ENCODE data around the gene TMEM143. TPM values are rescaled to one million over a fixed set of nuclear protein-coding genes. Genes with fewer than 3 reads are reported as not detected.
A peak's percentile ranks its signal among the peaks of the same experiment; 100 is the strongest.

TMEM143 gene
- total and polyA plus RNA-seq, 2 of the 8 experiments (the other 6 are each of a cell fraction or from before 2014, with no cell fraction given) = 14.2 to 19.1 TPM

DNA sequence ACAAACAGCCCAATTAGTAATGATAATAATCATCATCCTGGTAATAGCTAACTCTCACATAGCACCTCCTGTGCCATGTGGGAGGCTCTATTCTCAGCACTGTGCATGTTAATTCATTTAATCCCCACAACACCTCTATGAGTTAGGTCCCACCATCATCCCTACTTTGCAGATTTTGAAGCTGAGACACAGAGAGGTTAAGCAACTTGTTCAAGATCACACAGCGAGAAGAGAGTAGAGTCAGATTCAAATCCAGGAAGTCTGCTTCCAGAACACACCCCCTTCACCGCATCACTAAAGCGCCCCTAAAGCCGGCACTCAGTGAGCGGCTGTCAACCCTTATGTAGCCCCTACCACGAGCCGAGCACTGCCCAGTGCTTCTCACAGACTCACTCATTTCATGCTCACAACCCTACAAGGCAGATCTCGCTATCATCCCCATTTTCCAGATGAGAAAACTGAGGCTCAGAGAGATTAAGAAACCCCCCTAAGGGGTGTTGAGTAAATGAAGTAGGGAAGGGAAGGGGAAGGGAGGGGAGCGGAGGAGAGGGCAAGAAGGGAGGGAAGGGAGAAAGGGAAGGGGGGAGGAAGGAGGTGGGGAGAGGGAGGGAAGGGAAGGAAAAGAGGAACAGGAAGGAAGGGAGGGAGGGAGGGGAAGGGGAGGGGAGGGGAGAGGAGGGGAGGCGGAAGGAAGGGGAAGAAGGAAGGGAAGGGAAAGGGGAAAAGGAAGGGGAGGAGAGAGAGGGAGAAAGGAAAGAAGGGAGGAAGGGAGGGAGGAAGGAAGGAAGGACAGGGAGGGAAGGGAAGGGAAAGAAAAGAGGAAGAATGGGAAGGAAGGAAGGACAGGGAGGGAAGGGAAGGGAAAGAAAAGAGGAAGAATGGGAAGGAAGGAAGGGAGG, 22.0 kb downstream of the TMEM143 start:
- H4K91ac ChIP-seq (replicated peaks; ENCODE audit: insufficient read length, low read length) = no peak overlapping the region
- H3K27me3 ChIP-seq (replicated peaks in 1 of 4; ENCODE audit: control insufficient read depth in 3 of 4, extremely low read depth in 1 of 4, insufficient read depth in 3 of 4, low read length in 3 of 4) = no peaks in the 10 kb centered on the region
- H2BK5ac ChIP-seq (ENCODE audit: low read depth, low read length) = no peak overlapping the region
- no peak overlapping the region for H2AK5ac ChIP-seq (ENCODE audit: low read depth, low read length)
- no peak overlapping the region for H3K4ac ChIP-seq (replicated peaks; ENCODE audit: insufficient read length, low read depth, low read length)
- H3K23me2 ChIP-seq (ENCODE audit: low read depth, low read length) = no peaks in the 10 kb centered on the region; the same call in 1 of the 2 replicates
- FAIRE-seq (no peak), DNase-seq (ENCODE audit: low read depth in 1 of 2, low spot score in 2 of 2) (no peak)
- H3K14ac ChIP-seq (ENCODE audit: insufficient read length) = no peak overlapping the region
- H2AFZ ChIP-seq (ENCODE audit: low read length) = no peak overlapping the region
- POLR2A ChIA-PET (ENCODE audit: partially characterized antibody) = interaction anchor here (0.6 to 0.9 kb wide), 2 partner anchors 8 to 53 kb away, joined by 3 to 4 read pairs; no protein-coding TSS in a partner anchor
- H3K79me1 ChIP-seq (ENCODE audit: low read depth, low read length) = no peaks in the 10 kb centered on the region
- H3K9me3 ChIP-seq (ENCODE audit: insufficient read depth in 2 of 2, low read depth in 1 of 2, low read length in 1 of 2) = no peaks in the 10 kb centered on the region
- H3K4me2 ChIP-seq (ENCODE audit: insufficient read depth in 1 of 2, low read depth in 2 of 2, low read length in 2 of 2) = no peak overlapping the region
- no peaks in the 10 kb centered on the region for H4K20me1 ChIP-seq (replicated peaks in 1 of 2; ENCODE audit: control insufficient read depth in 1 of 2, insufficient read depth in 2 of 2, low read length in 2 of 2)
- H3K4me3 ChIP-seq (ENCODE audit: extremely low read depth in 1 of 4, insufficient read depth in 2 of 4, low read depth in 3 of 4, low read length in 4 of 4) = no peak overlapping the region
- no peak overlapping the region for H2BK20ac ChIP-seq (ENCODE audit: low read length)
- H3K4me1 ChIP-seq (replicated peaks in 1 of 4; ENCODE audit: control insufficient read depth in 3 of 4, insufficient read depth in 4 of 4, low read length in 3 of 4) = peaks cover 0 to 4% (median under 1%) of the 10 kb centered on the region in 4 experiments; a peak in 2 of 7 replicates
- H3K56ac ChIP-seq (replicated peaks; ENCODE audit: insufficient read length, low read depth, low read length) = no peak overlapping the region
- no peak overlapping the region for H3K23ac ChIP-seq (ENCODE audit: insufficient read length)
- H4K5ac ChIP-seq (ENCODE audit: insufficient read length, low read depth, low read length) = no peak overlapping the region
- no peak overlapping the region for H3K18ac ChIP-seq (ENCODE audit: extremely low read depth, low read length)
- H3K36me3 ChIP-seq (ENCODE audit: control insufficient read depth in 2 of 4, insufficient read depth in 4 of 4, low read length in 3 of 4) = no peaks in the 10 kb centered on the region
- TF ChIP-seq EZH2 (IDR thresholded peaks at IDR 0.05; ENCODE audit: low read depth, low read length, severe bottlenecking) (no peak), TAF7 (optimal IDR thresholded peaks at IDR 0.05; ENCODE audit: borderline replicate concordance, low read depth, low read length) (no peak), KDM1A (IDR thresholded peaks at IDR 0.05; ENCODE audit: borderline replicate concordance, low read length) (peak; percentile 89; the same call in 1 of the 2 replicates), POLR2AphosphoS5 (IDR thresholded peaks at IDR 0.05; ENCODE audit: low read depth, low read length) (no peak), JUND (IDR thresholded peaks at IDR 0.05; ENCODE audit: low read length) (no peak)
- no peak overlapping the region for H2BK15ac ChIP-seq (ENCODE audit: low read length)
- WGBS, 2 experiments (ENCODE audit: extremely low coverage in 1 of 2, insufficient coverage in 1 of 2, insufficient read length in 1 of 2, insufficient replicate concordance in 2 of 2, low coverage in 1 of 2, low lambda C conversion rate in 2 of 2, missing lambda C conversion rate in 1 of 2) = 75 to 92% methylated on average over 1 to 9 of the region's 10 CpGs
- no peaks in the 10 kb centered on the region for H3K79me2 ChIP-seq (ENCODE audit: control insufficient read depth in 1 of 2, insufficient read depth in 2 of 2, low read length in 2 of 2)
- no peak overlapping the region for H3K27ac ChIP-seq (ENCODE audit: low read depth, low read length)
- H4K8ac ChIP-seq (ENCODE audit: extremely low read depth, insufficient read depth, low read length) = no peak overlapping the region
- H2BK120ac ChIP-seq (replicated peaks; ENCODE audit: low read depth, low read length) = no peak overlapping the region
- CTCF ChIA-PET (ENCODE audit: partially characterized antibody) = interaction anchor here (0.6 to 4.4 kb wide), 12 partner anchors 8 to 139 kb away, joined by 3 to 29 read pairs (median 4); no protein-coding TSS in a partner anchor
- no peak overlapping the region for H3K9ac ChIP-seq (replicated peaks in 1 of 4; ENCODE audit: extremely low read depth in 1 of 4, low read depth in 3 of 4, low read length in 3 of 4)
- H2BK12ac ChIP-seq (ENCODE audit: low read depth, low read length) = no peak overlapping the region
